ENCODE results near the gene RFX4.

RFX4 gene

GRCh38 chr12:106747973-106748436 lies 165.2 kb downstream of the RFX4 start:
- H3K4me1 Mint-ChIP-seq: peaks cover 14% of the 10 kb centered on the region
- H3K9me3 Mint-ChIP-seq: peaks cover 7% of the 10 kb centered on the region
- no peak for DNase-seq (ENCODE audit: low spot score in 2 of 2)
- H3K27me3 Mint-ChIP-seq: peaks cover 2% of the 10 kb centered on the region
- peak; percentile 82 for ATAC-seq (ENCODE audit: low read depth)
- peaks cover 4% of the 10 kb centered on the region for H3K36me3 Mint-ChIP-seq
- no peak overlapping the region for H3K4me3 Mint-ChIP-seq
- H3K27ac Mint-ChIP-seq: peak overlapping the region; percentile 69

- no peak for DNase-seq (ENCODE audit: low spot score in 2 of 2)
- H3K4me1 Mint-ChIP-seq: peaks cover 28% of the 10 kb centered on the region
- peaks cover 7% of the 10 kb centered on the region for H3K9me3 Mint-ChIP-seq
- H3K36me3 Mint-ChIP-seq: peaks cover 4% of the 10 kb centered on the region
- no peak overlapping the region for H3K4me3 Mint-ChIP-seq
- no peaks in the 10 kb centered on the region for H3K27me3 Mint-ChIP-seq
- no peak for ATAC-seq (ENCODE audit: low read depth)
- H3K27ac Mint-ChIP-seq: no peak overlapping the region
These were observed 167.7 kb downstream of the RFX4 start for GRCh38 chr12:106750524-106750923.

GRCh38 chr12:106753526-106753925 lies 170.7 kb downstream of the RFX4 start:
- peak overlapping the region; percentile 57 for H3K4me3 Mint-ChIP-seq
- DNase-seq (ENCODE audit: low spot score in 2 of 2): peak; percentile 38 to 54
- peaks cover 3% of the 10 kb centered on the region for H3K9me3 Mint-ChIP-seq

GRCh38 chr12:106754331-106754730 lies 171.5 kb downstream of the RFX4 start:
- Mint-ChIP-seq H3K4me3 (no peak overlapping the region), H3K27ac (no peak overlapping the region), H3K9me3 (peaks cover 3% of the 10 kb centered on the region), H3K27me3 (no peaks in the 10 kb centered on the region), H3K36me3 (no peaks in the 10 kb centered on the region), H3K4me1 (peaks cover 21% of the 10 kb centered on the region)
- DNase-seq (ENCODE audit: low spot score in 2 of 2): no peak
- ATAC-seq (ENCODE audit: low read depth): no peak

More at GRCh38 chr12:106753526-106753925, 170.7 kb downstream of the RFX4 start:
- no peak overlapping the region for H3K27ac Mint-ChIP-seq
- peak; percentile 99 for ATAC-seq (ENCODE audit: low read depth)
- peaks cover 18% of the 10 kb centered on the region for H3K4me1 Mint-ChIP-seq
- no peaks in the 10 kb centered on the region for H3K36me3 Mint-ChIP-seq
- no peaks in the 10 kb centered on the region for H3K27me3 Mint-ChIP-seq

GRCh38 chr12:106757623-106758348 lies 175.0 kb downstream of the RFX4 start:
- no peak for DNase-seq (ENCODE audit: low spot score in 2 of 2)
- H3K4me1 Mint-ChIP-seq: peaks cover 37% of the 10 kb centered on the region
- H3K36me3 Mint-ChIP-seq: no peaks in the 10 kb centered on the region
- H3K4me3 Mint-ChIP-seq: no peak overlapping the region
- no peak for ATAC-seq (ENCODE audit: low read depth)
- no peaks in the 10 kb centered on the region for H3K9me3 Mint-ChIP-seq
- no peaks in the 10 kb centered on the region for H3K27me3 Mint-ChIP-seq
- no peak overlapping the region for H3K27ac Mint-ChIP-seq

- Mint-ChIP-seq H3K4me1 (peaks cover 30% of the 10 kb centered on the region), H3K36me3 (no peaks in the 10 kb centered on the region), H3K27ac (no peak overlapping the region), H3K27me3 (no peaks in the 10 kb centered on the region), H3K9me3 (no peaks in the 10 kb centered on the region), H3K4me3 (no peak overlapping the region)
- ATAC-seq (ENCODE audit: low read depth) (no peak), DNase-seq (ENCODE audit: low spot score in 2 of 2) (no peak)
These were observed 175.7 kb downstream of the RFX4 start for GRCh38 chr12:106758349-106759110.

GRCh38 chr12:106759526-106760183 lies 176.9 kb downstream of the RFX4 start:
- H3K27ac Mint-ChIP-seq: peak overlapping the region; percentile 93
- H3K9me3 Mint-ChIP-seq: no peaks in the 10 kb centered on the region
- no peaks in the 10 kb centered on the region for H3K36me3 Mint-ChIP-seq
- H3K27me3 Mint-ChIP-seq: no peaks in the 10 kb centered on the region
- DNase-seq (ENCODE audit: low spot score in 2 of 2) (no peak), ATAC-seq (ENCODE audit: low read depth) (no peak)
- H3K4me1 Mint-ChIP-seq: peaks cover 21% of the 10 kb centered on the region
- peak overlapping the region; percentile 85 for H3K4me3 Mint-ChIP-seq

GRCh38 chr12:106760184-106760531 lies 177.4 kb downstream of the RFX4 start:
- Mint-ChIP-seq H3K27ac (peak overlapping the region; percentile 93), H3K4me3 (peak overlapping the region; percentile 85)
- peak in 1 of 2 donors; percentile 52 for DNase-seq (ENCODE audit: low spot score in 2 of 2)

GRCh38 chr12:106764220-106764619 lies 181.4 kb downstream of the RFX4 start:
- Mint-ChIP-seq H3K36me3 (no peaks in the 10 kb centered on the region), H3K27ac (no peak overlapping the region), H3K9me3 (no peaks in the 10 kb centered on the region), H3K4me3 (no peak overlapping the region), H3K27me3 (peaks cover 4% of the 10 kb centered on the region), H3K4me1 (peaks cover 16% of the 10 kb centered on the region)
- no peak for DNase-seq (ENCODE audit: low spot score in 2 of 2)
- no peak for ATAC-seq (ENCODE audit: low read depth)

More at GRCh38 chr12:106760184-106760531, 177.4 kb downstream of the RFX4 start:
- H3K4me1 Mint-ChIP-seq: peaks cover 21% of the 10 kb centered on the region
- no peaks in the 10 kb centered on the region for H3K27me3 Mint-ChIP-seq
- no peaks in the 10 kb centered on the region for H3K36me3 Mint-ChIP-seq
- ATAC-seq (ENCODE audit: low read depth): peak; percentile 99
- H3K9me3 Mint-ChIP-seq: no peaks in the 10 kb centered on the region

- DNase-seq (ENCODE audit: low spot score in 2 of 2): no peak
- Mint-ChIP-seq H3K36me3 (no peaks in the 10 kb centered on the region), H3K4me3 (no peak overlapping the region), H3K4me1 (peaks cover 13% of the 10 kb centered on the region), H3K27me3 (peaks cover 5% of the 10 kb centered on the region), H3K27ac (no peak overlapping the region), H3K9me3 (no peaks in the 10 kb centered on the region)
- ATAC-seq (ENCODE audit: low read depth): no peak
These were observed 181.9 kb downstream of the RFX4 start for GRCh38 chr12:106764738-106765137.

- peaks cover 6% of the 10 kb centered on the region for H3K27me3 Mint-ChIP-seq
- H3K9me3 Mint-ChIP-seq: no peaks in the 10 kb centered on the region
- DNase-seq (ENCODE audit: low spot score in 2 of 2): no peak
- H3K27ac Mint-ChIP-seq: no peak overlapping the region
- H3K4me1 Mint-ChIP-seq: no peaks in the 10 kb centered on the region
- no peak overlapping the region for H3K4me3 Mint-ChIP-seq
- ATAC-seq (ENCODE audit: low read depth): no peak
- no peaks in the 10 kb centered on the region for H3K36me3 Mint-ChIP-seq
These were observed 183.6 kb downstream of the RFX4 start for GRCh38 chr12:106766393-106766826.

GRCh38 chr12:106767206-106767605 lies 184.4 kb downstream of the RFX4 start:
- Mint-ChIP-seq H3K4me1 (no peaks in the 10 kb centered on the region), H3K9me3 (no peaks in the 10 kb centered on the region), H3K36me3 (no peaks in the 10 kb centered on the region), H3K4me3 (no peak overlapping the region), H3K27ac (no peak overlapping the region), H3K27me3 (peaks cover 6% of the 10 kb centered on the region)
- ATAC-seq (ENCODE audit: low read depth) (no peak), DNase-seq (ENCODE audit: low spot score in 2 of 2) (no peak)

GRCh38 chr12:106767954-106768822 lies 185.4 kb downstream of the RFX4 start:
- DNase-seq (ENCODE audit: low spot score in 2 of 2) (no peak), ATAC-seq (ENCODE audit: low read depth) (no peak)
- H3K9me3 Mint-ChIP-seq: no peaks in the 10 kb centered on the region
- no peak overlapping the region for H3K4me3 Mint-ChIP-seq
- no peak overlapping the region for H3K27ac Mint-ChIP-seq
- H3K4me1 Mint-ChIP-seq: no peaks in the 10 kb centered on the region
- no peaks in the 10 kb centered on the region for H3K36me3 Mint-ChIP-seq
- H3K27me3 Mint-ChIP-seq: peaks cover 6% of the 10 kb centered on the region
